Measurements from ENCODE around the gene NRDC. TPM values are rescaled to one million over a fixed set of nuclear protein-coding genes. Genes with fewer than 3 reads are reported as not detected.

NRDC gene
- total RNA-seq, 1 donor from 2014 or later, result 177 TPM

DNA sequence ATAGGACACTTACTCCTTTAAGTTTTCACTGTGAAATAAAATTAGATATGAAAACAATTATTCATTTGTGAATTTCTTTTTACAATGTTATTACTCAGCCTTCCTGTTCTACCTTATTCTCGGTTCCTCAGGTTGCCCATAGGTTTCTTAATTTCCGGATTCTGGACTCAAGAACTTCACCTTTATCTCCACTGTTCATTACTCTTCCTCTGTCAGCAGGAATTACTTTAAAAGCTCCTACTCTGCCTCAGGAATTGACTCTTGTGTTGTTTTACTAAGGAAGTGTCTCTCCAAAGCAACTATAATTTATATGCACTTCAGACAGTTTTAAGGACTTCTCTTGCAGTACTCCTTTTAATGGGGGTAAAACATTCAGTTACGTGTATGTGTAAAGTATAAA lies 137.9 kb downstream of the NRDC start:
- Mint-ChIP-seq H3K27ac (no peak overlapping the region), H3K4me3 (no peak overlapping the region), H3K27me3 (ENCODE audit: insufficient read depth) (no peaks in the 10 kb centered on the region), H3K36me3 (ENCODE audit: low read depth) (peaks cover 11% of the 10 kb centered on the region), H3K4me1 (ENCODE audit: low read depth) (peaks cover 26% of the 10 kb centered on the region), H3K9me3 (no peaks in the 10 kb centered on the region)
- no peak for DNase-seq (ENCODE audit: low spot score)
- intact Hi-C loops (cut with micrococcal nuclease), result no loop called here

Other genes with a start within 250 kb of the NRDC start
- 0.05 TPM in 2 replicates for gene RAB3B, start 112.0 kb upstream of the NRDC start, total RNA-seq
- gene KTI12, start 155.1 kb upstream of the NRDC start, total RNA-seq, result 21.6 and 22.4 TPM in 2 replicates
- 46.0 and 46.7 TPM in 2 replicates for gene TXNDC12, start 176.5 kb upstream of the NRDC start, total RNA-seq
- 44.9 and 47.5 TPM in 2 replicates for gene BTF3L4, start 177.6 kb upstream of the NRDC start, total RNA-seq

Measured in activated T-helper 1 cell treated with anti-CD3 and anti-CD28 coated beads, Interleukin-12 subunit alpha, Interleukin-12 subunit beta, Interleukin-2, Interleukin-4 antibody, amounts not matched to agents 30 ng/mL and 10 ng/mL and 1 ng/mL, durations not matched to agents 14 hours and 24 hours and 36 hours (primary cell).